Measurements from ENCODE around the gene PANX2.

Gene PANX2

DNA sequence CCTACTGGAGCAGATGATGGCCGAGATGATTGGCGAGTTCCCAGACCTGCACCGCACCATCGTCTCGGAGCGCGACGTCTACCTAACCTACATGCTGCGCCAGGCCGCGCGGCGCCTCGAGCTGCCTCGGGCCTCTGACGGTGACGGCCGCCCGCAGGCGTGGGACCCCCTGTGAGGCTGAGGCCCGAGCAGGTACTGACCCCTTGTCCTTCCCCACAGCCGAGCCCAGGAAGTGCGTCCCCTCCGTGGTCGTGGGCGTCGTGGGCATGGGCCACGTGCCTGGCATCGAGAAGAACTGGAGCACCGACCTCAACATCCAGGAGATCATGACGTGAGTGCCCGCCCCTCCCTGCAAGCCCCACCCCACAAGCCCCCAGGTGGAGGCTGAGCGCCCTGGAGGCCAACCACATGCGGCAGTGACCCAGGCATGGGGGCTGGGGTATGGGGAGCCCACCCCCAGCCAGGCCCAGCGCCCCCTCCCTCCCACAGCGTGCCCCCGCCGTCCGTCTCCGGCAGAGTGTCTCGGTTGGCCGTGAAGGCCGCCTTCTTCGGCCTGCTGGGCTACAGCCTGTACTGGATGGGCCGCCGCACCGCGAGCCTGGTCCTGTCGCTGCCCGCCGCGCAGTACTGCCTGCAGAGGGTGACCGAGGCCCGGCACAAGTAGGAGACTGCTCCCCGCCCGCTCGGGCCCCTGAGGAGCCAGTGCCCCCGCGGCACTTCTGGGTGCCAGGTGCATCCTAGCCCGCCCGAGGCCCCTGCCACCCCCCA lies 27.5 kb downstream of the PANX2 start:
- Histone ChIP-seq H3K9me2 (ENCODE audit: low read depth, low read length) (no peaks in the 10 kb centered on the region), H3K9me3 (ENCODE audit: low read length) (no peaks in the 10 kb centered on the region), H3K27ac (ENCODE audit: low read depth, low read length, poor library complexity, severe bottlenecking) (no peak overlapping the region), H4K20me1 (ENCODE audit: insufficient read depth, low read length) (no peaks in the 10 kb centered on the region), H3K9ac (ENCODE audit: low read length) (no peak overlapping the region), H3K27me3 (ENCODE audit: insufficient read depth, low read length) (no peaks in the 10 kb centered on the region), H3K36me3 (ENCODE audit: insufficient read depth, low read length) (peaks cover 67% of the 10 kb centered on the region), H3K79me2 (ENCODE audit: insufficient read depth, low read length) (peaks cover 16% of the 10 kb centered on the region), H3K4me3 (ENCODE audit: low read depth, low read length, poor library complexity, severe bottlenecking) (no peak overlapping the region), H3F3A (ENCODE audit: insufficient read depth, low read length) (peaks cover 5% of the 10 kb centered on the region; the same call in 1 of the 2 replicates), H3K4me1 (ENCODE audit: insufficient read depth, low read length, severe bottlenecking) (peaks cover 72% of the 10 kb centered on the region), H3K4me2 (ENCODE audit: low read length) (no peak overlapping the region), H2AFZ (ENCODE audit: low read length) (no peak overlapping the region)
- no peak for TF ChIP-seq EZH2 (IDR thresholded peaks at IDR 0.05; ENCODE audit: borderline replicate concordance, low read length)
- TF ChIP-seq, protein P1, sequence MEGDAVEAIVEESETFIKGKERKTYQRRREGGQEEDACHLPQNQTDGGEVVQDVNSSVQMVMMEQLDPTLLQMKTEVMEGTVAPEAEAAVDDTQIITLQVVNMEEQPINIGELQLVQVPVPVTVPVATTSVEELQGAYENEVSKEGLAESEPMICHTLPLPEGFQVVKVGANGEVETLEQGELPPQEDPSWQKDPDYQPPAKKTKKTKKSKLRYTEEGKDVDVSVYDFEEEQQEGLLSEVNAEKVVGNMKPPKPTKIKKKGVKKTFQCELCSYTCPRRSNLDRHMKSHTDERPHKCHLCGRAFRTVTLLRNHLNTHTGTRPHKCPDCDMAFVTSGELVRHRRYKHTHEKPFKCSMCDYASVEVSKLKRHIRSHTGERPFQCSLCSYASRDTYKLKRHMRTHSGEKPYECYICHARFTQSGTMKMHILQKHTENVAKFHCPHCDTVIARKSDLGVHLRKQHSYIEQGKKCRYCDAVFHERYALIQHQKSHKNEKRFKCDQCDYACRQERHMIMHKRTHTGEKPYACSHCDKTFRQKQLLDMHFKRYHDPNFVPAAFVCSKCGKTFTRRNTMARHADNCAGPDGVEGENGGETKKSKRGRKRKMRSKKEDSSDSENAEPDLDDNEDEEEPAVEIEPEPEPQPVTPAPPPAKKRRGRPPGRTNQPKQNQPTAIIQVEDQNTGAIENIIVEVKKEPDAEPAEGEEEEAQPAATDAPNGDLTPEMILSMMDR (IDR thresholded peaks at IDR 0.05; ENCODE audit: low read length) = no peak

DNA sequence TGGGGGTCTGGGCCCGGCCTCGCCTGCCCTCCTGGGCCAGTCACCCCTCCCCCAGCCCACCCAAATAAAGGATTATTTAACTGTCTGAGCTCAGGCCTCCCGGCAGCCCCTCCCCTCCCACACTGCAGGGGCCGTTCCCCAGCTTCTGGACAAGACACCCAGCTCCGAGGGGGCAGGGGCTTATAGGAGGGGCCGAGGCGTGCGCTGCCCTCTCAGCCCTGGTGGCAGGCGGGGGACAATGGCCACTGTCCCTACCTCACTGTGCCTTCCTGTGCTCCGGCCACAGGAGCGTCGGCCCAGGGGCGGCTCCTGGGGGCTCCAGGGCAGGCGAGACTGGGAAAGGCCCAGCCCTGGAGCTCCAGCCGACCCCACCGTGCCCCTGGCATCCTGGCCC lies 28.1 kb downstream of the PANX2 start:
- no peak overlapping the region for H2AFZ ChIP-seq (ENCODE audit: low read length)
- H3K4me2 ChIP-seq (ENCODE audit: low read length) = no peak overlapping the region
- H3K27ac ChIP-seq (ENCODE audit: low read depth, low read length, poor library complexity, severe bottlenecking) = peak overlapping the region; percentile 82
- H3K9me2 ChIP-seq (ENCODE audit: low read depth, low read length) = no peaks in the 10 kb centered on the region
- H3K9me3 ChIP-seq (ENCODE audit: low read length) = no peaks in the 10 kb centered on the region
- no peak overlapping the region for H3K9ac ChIP-seq (ENCODE audit: low read length)
- H3K4me3 ChIP-seq (ENCODE audit: low read depth, low read length, poor library complexity, severe bottlenecking) = no peak overlapping the region
- H3F3A ChIP-seq (ENCODE audit: insufficient read depth, low read length) = peaks cover 5% of the 10 kb centered on the region; the same call in 1 of the 2 replicates
- H4K20me1 ChIP-seq (ENCODE audit: insufficient read depth, low read length) = no peaks in the 10 kb centered on the region
- H3K27me3 ChIP-seq (ENCODE audit: insufficient read depth, low read length) = no peaks in the 10 kb centered on the region
- TF ChIP-seq EZH2 (IDR thresholded peaks at IDR 0.05; ENCODE audit: borderline replicate concordance, low read length) = no peak
- TF ChIP-seq, protein P1 (IDR thresholded peaks at IDR 0.05; ENCODE audit: low read length) = no peak
- peaks cover 21% of the 10 kb centered on the region for H3K79me2 ChIP-seq (ENCODE audit: insufficient read depth, low read length)
- peaks cover 66% of the 10 kb centered on the region for H3K4me1 ChIP-seq (ENCODE audit: insufficient read depth, low read length, severe bottlenecking)
- H3K36me3 ChIP-seq (ENCODE audit: insufficient read depth, low read length) = peaks cover 67% of the 10 kb centered on the region

DNA sequence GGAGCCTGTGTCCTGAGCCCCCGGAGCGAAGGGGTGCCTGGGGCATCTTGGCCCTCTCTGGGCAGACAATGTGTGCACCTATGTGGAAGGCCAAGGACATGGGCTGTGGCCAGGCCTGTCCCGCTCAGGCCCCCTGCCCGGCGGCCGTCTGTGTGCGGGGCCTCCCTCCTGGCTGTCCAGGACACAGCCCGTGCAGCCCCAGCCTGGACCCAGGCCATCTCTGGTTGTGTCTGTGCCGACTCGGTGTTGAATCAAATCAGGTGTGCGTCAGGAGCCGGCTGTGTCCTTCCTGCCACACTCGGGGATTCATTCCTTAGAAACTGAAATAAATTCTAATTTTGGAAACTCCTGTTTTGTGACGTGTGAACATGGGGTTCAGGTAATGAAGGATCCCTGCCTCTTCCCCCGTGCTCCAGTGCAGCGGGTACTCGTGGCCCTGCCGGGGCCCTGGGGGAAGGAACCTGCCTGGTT lies 28.8 kb downstream of the PANX2 start:
- peaks cover 5% of the 10 kb centered on the region; the same call in 1 of the 2 replicates for H3F3A ChIP-seq (ENCODE audit: insufficient read depth, low read length)
- no peaks in the 10 kb centered on the region for H3K9me3 ChIP-seq (ENCODE audit: low read length)
- peaks cover 60% of the 10 kb centered on the region for H3K4me1 ChIP-seq (ENCODE audit: insufficient read depth, low read length, severe bottlenecking)
- H3K79me2 ChIP-seq (ENCODE audit: insufficient read depth, low read length) = peaks cover 25% of the 10 kb centered on the region
- H3K4me3 ChIP-seq (ENCODE audit: low read depth, low read length, poor library complexity, severe bottlenecking) = peak overlapping the region; percentile 78
- H4K20me1 ChIP-seq (ENCODE audit: insufficient read depth, low read length) = no peaks in the 10 kb centered on the region
- no peaks in the 10 kb centered on the region for H3K9me2 ChIP-seq (ENCODE audit: low read depth, low read length)
- peak overlapping the region; percentile 91 for H3K4me2 ChIP-seq (ENCODE audit: low read length)
- H3K27me3 ChIP-seq (ENCODE audit: insufficient read depth, low read length) = no peaks in the 10 kb centered on the region
- no peak for TF ChIP-seq EZH2 (IDR thresholded peaks at IDR 0.05; ENCODE audit: borderline replicate concordance, low read length)
- TF ChIP-seq, protein P1 (IDR thresholded peaks at IDR 0.05; ENCODE audit: low read length) = no peak
- peaks cover 66% of the 10 kb centered on the region for H3K36me3 ChIP-seq (ENCODE audit: insufficient read depth, low read length)
- peak overlapping the region; percentile 82 for H3K27ac ChIP-seq (ENCODE audit: low read depth, low read length, poor library complexity, severe bottlenecking)
- no peak overlapping the region for H2AFZ ChIP-seq (ENCODE audit: low read length)
- peak overlapping the region; percentile 69; the same call in 1 of the 2 replicates for H3K9ac ChIP-seq (ENCODE audit: low read length)

Measured in OCI-LY1 (cell line).